ENCODE results near the gene TMEM187. TPM values are rescaled to one million over a fixed set of nuclear protein-coding genes. Genes with fewer than 3 reads are reported as not detected.

Gene TMEM187
- total and polyA plus RNA-seq, 10 of the 15 experiments (the other 5 are each of a cell fraction or from before 2014, with no cell fraction given): 0.45 to 8.5 (median 4.1) TPM

GRCh38 chrX:153925387-153925738 lies 47.2 kb upstream of the TMEM187 start (continued):
- TF ChIP-seq SREBF2 (IDR thresholded peaks at IDR 0.05; ENCODE audit: low read length) (no peak), KAT2A (conservative IDR thresholded peaks at IDR 0.05; ENCODE audit: control insufficient read depth, low read depth, low read length) (no peak), TAF1 (IDR thresholded peaks at IDR 0.05; ENCODE audit: borderline replicate concordance, low read depth, low read length) (peak; percentile 84), STAT1 (conservative IDR thresholded peaks at IDR 0.05) (no peak)

- H2AFZ ChIP-seq (ENCODE audit: control insufficient read depth, low read depth, low read length): peak within 1 kb of the TSS; percentile 17; the same call in 1 of the 2 replicates
- no peaks in the 10 kb centered on the region; the same call in 2 of the 3 replicates for H3K9me3 ChIP-seq (replicated peaks; ENCODE audit: control insufficient read depth, insufficient read depth, low read length)
- RAD21 ChIA-PET (ENCODE audit: unreplicated experiment): interaction anchor here (1.0 to 6.2 kb wide), 15 partner anchors 9 to 239 kb away, joined by 3 to 59 read pairs (median 5); partner anchors contain the start of genes HCFC1, IDH3G, NAA10 and RENBP
- SMC1A ChIA-PET (ENCODE audit: uncharacterized antibody, unreplicated experiment): interaction anchor here (0.7 to 5.5 kb wide), 7 partner anchors 8 to 343 kb away, joined by 3 to 61 read pairs (median 4); partner anchors contain the start of genes IDH3G and SSR4
- intact Hi-C loops (cut with micrococcal nuclease; ENCODE audit: unreplicated experiment) (loop anchor here (2.0 to 5.0 kb wide), 4 partner anchors 45 to 446 kb away; partner anchors contain the start of genes ABCD1, BCAP31, FLNA and HCFC1), in situ Hi-C loops (cut with MboI) (loop anchor here (10.0 kb wide), 1 partner anchor 59 kb away; no protein-coding TSS in a partner anchor)
- H4K20me1 ChIP-seq (ENCODE audit: control insufficient read depth, insufficient read depth): no peaks in the 10 kb centered on the region
- peak within 1 kb of the TSS; percentile 98 for H3K27ac ChIP-seq (ENCODE audit: control insufficient read depth, insufficient read depth)
- no peak for DNase-seq (ENCODE audit: low read depth, low spot score)
- H3K27me3 ChIP-seq (replicated peaks in 1 of 2; ENCODE audit: control insufficient read depth in 2 of 2, insufficient read depth in 2 of 2, low read length in 1 of 2): no peaks in the 10 kb centered on the region
- peak within 1 kb of the TSS; percentile 97 for H3K9ac ChIP-seq (ENCODE audit: control insufficient read depth, insufficient read depth, low read length)
- peak; percentile 31 for ATAC-seq
- peak within 1 kb of the TSS; percentile 93 for H3K4me2 ChIP-seq (ENCODE audit: control insufficient read depth, insufficient read depth)
- peaks cover 0 to 2% of the 10 kb centered on the region in 2 experiments; a peak in 2 of 4 replicates for H3K36me3 ChIP-seq (ENCODE audit: control insufficient read depth in 2 of 2, insufficient read depth in 2 of 2, low read length in 1 of 2)
- 27% methylated on average over 40 of the region's 59 CpGs for WGBS (ENCODE audit: insufficient coverage, insufficient replicate concordance, low lambda C conversion rate, missing lambda C conversion rate)
- H3K4me1 ChIP-seq (ENCODE audit: control insufficient read depth, insufficient read depth, low read length): peaks cover 9% of the 10 kb centered on the region; the same call in 1 of the 2 replicates
- no peak for FAIRE-seq
- CTCF ChIA-PET: interaction anchor here (1.0 to 8.7 kb wide), 11 partner anchors 11 to 163 kb away, joined by 3 to 172 read pairs (median 4); partner anchors contain the start of genes NAA10 and RENBP
- POLR2A ChIA-PET: interaction anchor here (0.7 to 5.8 kb wide), 19 partner anchors 8 to 200 kb away, joined by 3 to 68 read pairs (median 4); partner anchors contain the start of genes HCFC1, IDH3G, IRAK1 and NAA10
- BruUV-seq (replicated peaks): TSS peak; percentile 98
- H3K79me2 ChIP-seq (ENCODE audit: control insufficient read depth, insufficient read depth, low read length): peaks cover 39% of the 10 kb centered on the region
- H3K4me3 ChIP-seq: peak within 1 kb of the TSS; percentile 74
- TF ChIP-seq HSF1 (IDR thresholded peaks at IDR 0.05; ENCODE audit: low read depth, low read length) (no peak), BHLHE40 (IDR thresholded peaks at IDR 0.05; ENCODE audit: borderline replicate concordance in 1 of 2, low read depth in 2 of 2, low read length in 1 of 2) (peak; percentile 36 to 67; a peak in 3 of 4 replicates), SMAD5 (IDR thresholded peaks at IDR 0.05; ENCODE audit: low read depth) (peak; percentile 89), POLR2A (IDR thresholded peaks at IDR 0.05; ENCODE audit: low read depth, low read length) (peak; percentile 71), BACH1 (IDR thresholded peaks at IDR 0.05; ENCODE audit: borderline replicate concordance) (peak; percentile 86), CBX3 (IDR thresholded peaks at IDR 0.05; ENCODE audit: borderline replicate concordance, low read depth) (no peak), LARP7 (IDR thresholded peaks at IDR 0.05) (0 out of 2 replicates have a peak, but pooled peaks have one; percentile 88), ZNF217 (IDR thresholded peaks at IDR 0.05) (0 out of 2 replicates have a peak, but pooled peaks have one; percentile 25), EGR1 (IDR thresholded peaks at IDR 0.05; ENCODE audit: borderline replicate concordance in 1 of 2, low read depth in 2 of 2, low read length in 2 of 2) (peak in 1 of 2 experiments; percentile 29; a peak in 1 of 3 replicates), DPF2 (IDR thresholded peaks at IDR 0.05) (peak; percentile 62; the same call in 1 of the 2 replicates)
- TF ChIP-seq, protein P1, sequence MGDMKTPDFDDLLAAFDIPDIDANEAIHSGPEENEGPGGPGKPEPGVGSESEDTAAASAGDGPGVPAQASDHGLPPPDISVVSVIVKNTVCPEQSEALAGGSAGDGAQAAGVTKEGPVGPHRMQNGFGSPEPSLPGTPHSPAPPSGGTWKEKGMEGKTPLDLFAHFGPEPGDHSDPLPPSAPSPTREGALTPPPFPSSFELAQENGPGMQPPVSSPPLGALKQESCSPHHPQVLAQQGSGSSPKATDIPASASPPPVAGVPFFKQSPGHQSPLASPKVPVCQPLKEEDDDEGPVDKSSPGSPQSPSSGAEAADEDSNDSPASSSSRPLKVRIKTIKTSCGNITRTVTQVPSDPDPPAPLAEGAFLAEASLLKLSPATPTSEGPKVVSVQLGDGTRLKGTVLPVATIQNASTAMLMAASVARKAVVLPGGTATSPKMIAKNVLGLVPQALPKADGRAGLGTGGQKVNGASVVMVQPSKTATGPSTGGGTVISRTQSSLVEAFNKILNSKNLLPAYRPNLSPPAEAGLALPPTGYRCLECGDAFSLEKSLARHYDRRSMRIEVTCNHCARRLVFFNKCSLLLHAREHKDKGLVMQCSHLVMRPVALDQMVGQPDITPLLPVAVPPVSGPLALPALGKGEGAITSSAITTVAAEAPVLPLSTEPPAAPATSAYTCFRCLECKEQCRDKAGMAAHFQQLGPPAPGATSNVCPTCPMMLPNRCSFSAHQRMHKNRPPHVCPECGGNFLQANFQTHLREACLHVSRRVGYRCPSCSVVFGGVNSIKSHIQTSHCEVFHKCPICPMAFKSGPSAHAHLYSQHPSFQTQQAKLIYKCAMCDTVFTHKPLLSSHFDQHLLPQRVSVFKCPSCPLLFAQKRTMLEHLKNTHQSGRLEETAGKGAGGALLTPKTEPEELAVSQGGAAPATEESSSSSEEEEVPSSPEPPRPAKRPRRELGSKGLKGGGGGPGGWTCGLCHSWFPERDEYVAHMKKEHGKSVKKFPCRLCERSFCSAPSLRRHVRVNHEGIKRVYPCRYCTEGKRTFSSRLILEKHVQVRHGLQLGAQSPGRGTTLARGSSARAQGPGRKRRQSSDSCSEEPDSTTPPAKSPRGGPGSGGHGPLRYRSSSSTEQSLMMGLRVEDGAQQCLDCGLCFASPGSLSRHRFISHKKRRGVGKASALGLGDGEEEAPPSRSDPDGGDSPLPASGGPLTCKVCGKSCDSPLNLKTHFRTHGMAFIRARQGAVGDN (IDR thresholded peaks at IDR 0.05): peak; percentile 80
Measured at GRCh38 chrX:153925739-153926551, 46.6 kb upstream of the TMEM187 start, which contains the start of gene ARHGAP4. ARHGAP4 (minus strand) TSS chrX:153926264; CDS start chrX:153926202, 62 bp downstream.

Data from GM12878 (cell line).